DOHH2 (cell line): ENCODE measurements around the gene FTSJ3.

Experiments used
- H3F3A ChIP-seq: fragments of 200-600 bp; sonication (generic), shearing (Covaris generic); 2 replicates; pipeline ENCODE4 v1.6.0; 2016; ENCODE audit warnings: antibody characterized with exemption, mild to moderate bottlenecking; ENCODE audit not compliant: control insufficient read depth, insufficient read depth
- H3K27ac ChIP-seq: fragments of 200-600 bp; sonication (generic); 2 replicates; pipeline ENCODE4 v1.5.1; 2014; ENCODE audit warnings: low read depth, mild to moderate bottlenecking, low read length, moderate library complexity
- H3K27me3 ChIP-seq: fragments of 200-600 bp; sonication (generic); 2 replicates; pipeline ENCODE4 v1.6.1; 2014; ENCODE audit warnings: mild to moderate bottlenecking, low read length, mixed read lengths; ENCODE audit not compliant: control insufficient read depth
- H3K36me3 ChIP-seq: fragments of 200-600 bp; sonication (generic); 2 replicates; pipeline ENCODE4 v1.6.1; 2014; ENCODE audit warnings: mild to moderate bottlenecking, low read length, moderate library complexity, mixed read lengths; ENCODE audit not compliant: control insufficient read depth
- H3K4me1 ChIP-seq: fragments of 200-600 bp; sonication (generic); 2 replicates; pipeline ENCODE4 v1.6.1; 2014; ENCODE audit warnings: mild to moderate bottlenecking, low read length, mixed read lengths; ENCODE audit not compliant: control insufficient read depth
- H3K4me2 ChIP-seq: fragments of 200-600 bp; sonication (generic); 2 replicates; pipeline ENCODE4 v1.6.0; 2014; ENCODE audit warnings: mild to moderate bottlenecking, low read length, moderate library complexity
- H3K4me3 ChIP-seq: fragments of 200-600 bp; sonication (generic); 2 replicates; pipeline ENCODE4 v1.5.1; 2014; ENCODE audit warnings: mild to moderate bottlenecking, low read length, mixed read lengths
- H3K79me2 ChIP-seq: fragments of 200-600 bp; sonication (generic); 2 replicates; pipeline ENCODE4 v1.6.1; 2014; ENCODE audit warnings: mild to moderate bottlenecking, low read length, mixed read lengths; ENCODE audit not compliant: control insufficient read depth
- H3K9me2 ChIP-seq: fragments of 200-600 bp; sonication (generic); replicated peaks from 2 replicates; pipeline ENCODE4 v1.6.1; 2014; ENCODE audit warnings: mild to moderate bottlenecking, low read length, mixed read lengths; ENCODE audit not compliant: control insufficient read depth
- H3K9me3 ChIP-seq: fragments of 200-600 bp; sonication (generic); 2 replicates; pipeline ENCODE4 v1.6.1; 2014; ENCODE audit warnings: antibody characterized with exemption, low read length, mixed read lengths; ENCODE audit not compliant: control insufficient read depth, insufficient read depth
- H4K20me1 ChIP-seq: fragments of 200-600 bp; sonication (generic); 2 replicates; pipeline ENCODE4 v1.6.0; 2014; ENCODE audit warnings: low read depth, mild to moderate bottlenecking, antibody characterized with exemption, low read length, moderate library complexity; ENCODE audit not compliant: control insufficient read depth, insufficient read depth
- EZH2phosphoT487 ChIP-seq: fragments of 200-600 bp; sonication (generic); IDR thresholded peaks from 2 replicates; pipeline ENCODE4 v1.6.1; 2017; ENCODE audit warnings: borderline replicate concordance, mild to moderate bottlenecking, antibody characterized with exemption, low read length, moderate library complexity, mixed read lengths
- TF ChIP-seq, protein P1 (sequence below): fragments of 200-600 bp; sonication (generic); IDR thresholded peaks from one replicate; pipeline ENCODE4 v1.5.1; 2014; ENCODE audit warnings: antibody characterized with exemption, mild to moderate bottlenecking, low read depth, low read length; ENCODE audit not compliant: poor library complexity, severe bottlenecking

The FTSJ3 gene

DNA sequence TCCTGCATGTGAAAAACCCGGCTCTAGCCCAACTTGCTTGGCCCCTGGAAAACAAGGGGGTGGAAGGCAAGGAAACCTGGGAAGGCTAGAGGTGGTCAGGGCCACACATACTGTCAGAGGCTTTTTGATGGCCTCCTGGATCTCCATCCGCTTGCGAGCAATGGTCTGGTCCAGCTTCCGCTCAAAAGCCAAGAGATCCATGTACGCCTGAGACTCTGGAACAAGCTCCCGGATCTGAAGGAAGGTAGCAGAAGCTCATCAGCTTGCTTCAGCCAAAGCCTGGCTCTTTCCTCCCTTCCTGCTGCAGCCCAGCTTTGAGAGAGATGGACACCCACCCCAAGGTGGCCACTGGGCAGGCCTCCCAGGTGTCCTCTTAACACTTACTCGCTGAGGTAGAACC is 9.3 kb upstream of the FTSJ3 start:
- Histone ChIP-seq H3K9me3 (no peaks in the 10 kb centered on the region), H3K27ac (no peak overlapping the region), H3K79me2 (peaks cover 58% of the 10 kb centered on the region), H3K27me3 (no peaks in the 10 kb centered on the region), H3K4me2 (no peak overlapping the region), H3K4me1 (peaks cover 43% of the 10 kb centered on the region), H4K20me1 (no peaks in the 10 kb centered on the region; the same call in 1 of the 2 replicates), H3K9me2 (no peaks in the 10 kb centered on the region), H3K4me3 (no peak overlapping the region), H3K36me3 (peaks cover 80% of the 10 kb centered on the region), H3F3A (peaks cover 16% of the 10 kb centered on the region)
- TF ChIP-seq, protein P1, sequence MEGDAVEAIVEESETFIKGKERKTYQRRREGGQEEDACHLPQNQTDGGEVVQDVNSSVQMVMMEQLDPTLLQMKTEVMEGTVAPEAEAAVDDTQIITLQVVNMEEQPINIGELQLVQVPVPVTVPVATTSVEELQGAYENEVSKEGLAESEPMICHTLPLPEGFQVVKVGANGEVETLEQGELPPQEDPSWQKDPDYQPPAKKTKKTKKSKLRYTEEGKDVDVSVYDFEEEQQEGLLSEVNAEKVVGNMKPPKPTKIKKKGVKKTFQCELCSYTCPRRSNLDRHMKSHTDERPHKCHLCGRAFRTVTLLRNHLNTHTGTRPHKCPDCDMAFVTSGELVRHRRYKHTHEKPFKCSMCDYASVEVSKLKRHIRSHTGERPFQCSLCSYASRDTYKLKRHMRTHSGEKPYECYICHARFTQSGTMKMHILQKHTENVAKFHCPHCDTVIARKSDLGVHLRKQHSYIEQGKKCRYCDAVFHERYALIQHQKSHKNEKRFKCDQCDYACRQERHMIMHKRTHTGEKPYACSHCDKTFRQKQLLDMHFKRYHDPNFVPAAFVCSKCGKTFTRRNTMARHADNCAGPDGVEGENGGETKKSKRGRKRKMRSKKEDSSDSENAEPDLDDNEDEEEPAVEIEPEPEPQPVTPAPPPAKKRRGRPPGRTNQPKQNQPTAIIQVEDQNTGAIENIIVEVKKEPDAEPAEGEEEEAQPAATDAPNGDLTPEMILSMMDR, result no peak
- TF ChIP-seq EZH2phosphoT487, result no peak

- no peak for TF ChIP-seq EZH2phosphoT487
- TF ChIP-seq, protein P1, result no peak
- Histone ChIP-seq H3K36me3 (peaks cover 82% of the 10 kb centered on the region), H4K20me1 (no peaks in the 10 kb centered on the region; the same call in 1 of the 2 replicates), H3K27me3 (no peaks in the 10 kb centered on the region), H3K9me2 (no peaks in the 10 kb centered on the region), H3F3A (peaks cover 13% of the 10 kb centered on the region), H3K79me2 (peaks cover 47% of the 10 kb centered on the region), H3K9me3 (no peaks in the 10 kb centered on the region), H3K4me2 (peak overlapping the region; percentile 6; the same call in 1 of the 2 replicates), H3K4me1 (peaks cover 31% of the 10 kb centered on the region), H3K4me3 (no peak overlapping the region), H3K27ac (peak overlapping the region; percentile 8; the same call in 1 of the 2 replicates)
Measured at GRCh38 chr17:63835167-63835720, 7.8 kb upstream of the FTSJ3 start.

DNA sequence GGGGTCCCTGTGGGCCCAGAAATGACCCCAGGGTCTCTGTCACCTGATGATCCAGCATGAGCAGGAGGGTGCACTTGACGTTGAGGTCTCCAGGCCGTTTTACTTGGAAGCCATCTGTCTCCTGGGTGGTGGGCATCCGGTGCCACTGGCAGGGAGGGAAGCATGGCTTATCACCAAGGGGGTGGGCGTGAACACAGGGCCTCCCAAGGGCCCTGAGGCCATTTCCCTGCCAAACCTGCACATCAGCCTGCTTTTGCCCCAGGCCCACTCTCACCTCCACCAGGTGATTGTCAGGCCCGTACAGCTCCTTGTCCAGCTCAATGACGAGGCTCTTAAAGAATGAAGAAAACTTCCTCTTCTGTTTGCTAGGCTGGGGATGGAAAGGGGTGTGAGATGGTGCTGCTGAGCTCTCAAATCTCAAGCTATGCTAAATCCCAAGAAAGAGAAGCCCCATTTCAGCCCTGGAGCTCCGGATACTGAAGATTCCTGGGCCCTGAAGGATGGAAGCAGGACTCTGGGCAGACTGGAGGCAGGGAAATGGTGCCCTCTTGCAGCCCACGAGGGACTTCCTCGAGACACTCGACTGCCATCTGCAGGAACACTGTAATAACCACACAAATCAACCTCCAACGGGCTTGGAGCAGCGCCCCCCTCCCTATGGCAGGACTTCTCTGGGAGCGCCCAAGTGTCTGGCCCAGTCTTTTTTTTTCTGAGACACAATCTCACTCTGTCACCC is 7.1 kb upstream of the FTSJ3 start:
- Histone ChIP-seq H3K36me3 (peaks cover 89% of the 10 kb centered on the region), H3K4me3 (no peak overlapping the region), H3K27ac (peak overlapping the region; percentile 29), H3F3A (peaks cover 13% of the 10 kb centered on the region), H3K27me3 (no peaks in the 10 kb centered on the region), H3K4me1 (peaks cover 26% of the 10 kb centered on the region), H3K4me2 (peak overlapping the region; percentile 6; the same call in 1 of the 2 replicates), H3K79me2 (peaks cover 47% of the 10 kb centered on the region), H3K9me2 (no peaks in the 10 kb centered on the region), H4K20me1 (no peaks in the 10 kb centered on the region; the same call in 1 of the 2 replicates), H3K9me3 (no peaks in the 10 kb centered on the region)
- no peak for TF ChIP-seq EZH2phosphoT487
- TF ChIP-seq, protein P1, result peak; percentile 98
